SIG-M5 (cell line): ENCODE results near the gene STK40.

Experiments
- DNase-seq: peaks from one replicate; lab custom pipeline; 2025; lab: John Stamatoyannopoulos, UW

The STK40 gene

GRCh38 chr1:36343651-36344394, 41.9 kb downstream of the STK40 start:
- no peak for DNase-seq

GRCh38 chr1:36342426-36343185, 43.1 kb downstream of the STK40 start:
- no peak for DNase-seq

GRCh38 chr1:36341626-36342320, 44.0 kb downstream of the STK40 start:
- no peak for DNase-seq

GRCh38 chr1:36339615-36340014, 46.1 kb downstream of the STK40 start:
- no peak for DNase-seq

GRCh38 chr1:36339215-36339614, 46.5 kb downstream of the STK40 start:
- no peak for DNase-seq

GRCh38 chr1:36337830-36338229, 47.9 kb downstream of the STK40 start:
- DNase-seq: no peak

- DNase-seq: no peak
These were observed 54.8 kb downstream of the STK40 start for GRCh38 chr1:36330940-36331339.

- DNase-seq: no peak
These were observed 55.9 kb downstream of the STK40 start for GRCh38 chr1:36329817-36330216.

GRCh38 chr1:36328713-36329112, 57.0 kb downstream of the STK40 start:
- no peak for DNase-seq

- DNase-seq: no peak
These were observed 57.6 kb downstream of the STK40 start for GRCh38 chr1:36328088-36328480.

- no peak for DNase-seq
These were observed 58.2 kb downstream of the STK40 start for GRCh38 chr1:36327421-36328087.

- DNase-seq: no peak
These were observed 59.2 kb downstream of the STK40 start for GRCh38 chr1:36326499-36326898.

- no peak for DNase-seq
These were observed 61.4 kb downstream of the STK40 start for GRCh38 chr1:36324353-36324703.

- no peak for DNase-seq
These were observed 61.9 kb downstream of the STK40 start, which contains the start of gene EVA1B for GRCh38 chr1:36323636-36324352. TSS of gene EVA1B (minus strand) at chr1:36323645. CDS start at chr1:36323037, 608 bp downstream.

GRCh38 chr1:36322786-36323635, 62.7 kb downstream of the STK40 start:
- DNase-seq: no peak

- DNase-seq: no peak
These were observed 63.5 kb downstream of the STK40 start for GRCh38 chr1:36322041-36322785.

- no peak for DNase-seq
These were observed 64.4 kb downstream of the STK40 start for GRCh38 chr1:36321119-36321951.

GRCh38 chr1:36320767-36321118, 65.0 kb downstream of the STK40 start:
- no peak for DNase-seq

- no peak for DNase-seq
These were observed 65.4 kb downstream of the STK40 start for GRCh38 chr1:36320291-36320761.
